Hepatocyte (in vitro differentiated cells): ENCODE data around the gene ZNF483. TPM values are rescaled to one million over a fixed set of nuclear protein-coding genes. Genes with fewer than 3 reads are reported as not detected.
A peak's percentile ranks its signal among the peaks of the same experiment; 100 is the strongest.

ENCODE experiments used
- DNase-seq: peaks from one replicate; pipeline ENCODE4 v3.0.0-alpha.2; 2016; ENCODE audit warnings: low spot score
- H2AFZ ChIP-seq: fragments of 200-600 bp; sonication (generic); 2 replicates; pipeline ENCODE4 v1.6.0; 2016; ENCODE audit warnings: antibody characterized with exemption, mild to moderate bottlenecking
- H3K27ac ChIP-seq: fragments of 200-600 bp; sonication (generic); 2 replicates; pipeline ENCODE4 v1.5.1; 2016; ENCODE audit warnings: mild to moderate bottlenecking
- H3K27me3 ChIP-seq: fragments of 200-600 bp; sonication (generic); 2 replicates; pipeline ENCODE4 v1.6.1; 2016
- H3K36me3 ChIP-seq: fragments of 200-600 bp; sonication (generic); replicated peaks from 2 replicates; pipeline ENCODE4 v1.5.1; 2016; ENCODE audit warnings: low read depth; ENCODE audit not compliant: insufficient read depth
- H3K4me1 ChIP-seq: fragments of 200-600 bp; sonication (generic); 2 replicates; pipeline ENCODE4 v1.5.1; 2016; ENCODE audit warnings: mild to moderate bottlenecking, moderate library complexity; ENCODE audit not compliant: insufficient read depth
- H3K4me2 ChIP-seq: fragments of 200-600 bp; sonication (generic); 2 replicates; pipeline ENCODE4 v1.6.0; 2016
- H3K4me3 ChIP-seq: fragments of 200-600 bp; sonication (generic); 2 replicates; pipeline ENCODE4 v1.5.1; 2016; ENCODE audit warnings: mild to moderate bottlenecking
- H3K79me2 ChIP-seq: fragments of 200-600 bp; sonication (generic); 2 replicates; pipeline ENCODE4 v1.6.0; 2017; ENCODE audit warnings: mild to moderate bottlenecking
- H3K9me2 ChIP-seq: fragments of 200-600 bp; sonication (generic); replicated peaks from 2 replicates; pipeline ENCODE4 v1.6.0; 2017; ENCODE audit warnings: mild to moderate bottlenecking; ENCODE audit not compliant: insufficient read depth
- H3K9me3 ChIP-seq: fragments of 200-600 bp; sonication (generic); 2 replicates; pipeline ENCODE4 v1.5.1; 2016; ENCODE audit warnings: low read depth, mild to moderate bottlenecking
- H4K20me1 ChIP-seq: fragments of 200-600 bp; sonication (generic); 2 replicates; pipeline ENCODE4 v1.6.0; 2016; ENCODE audit warnings: mild to moderate bottlenecking; ENCODE audit not compliant: insufficient read depth, poor library complexity, severe bottlenecking
- CTCF ChIP-seq: fragments of 200-600 bp; sonication (generic); IDR thresholded peaks from 2 replicates; pipeline ENCODE4 v1.5.1; 2016; ENCODE audit warnings: antibody characterized with exemption, mild to moderate bottlenecking; ENCODE audit not compliant: poor library complexity
- EZH2 ChIP-seq: fragments of 200-600 bp; sonication (generic); IDR thresholded peaks from 2 replicates; pipeline ENCODE4 v1.6.1; 2016; ENCODE audit warnings: antibody characterized with exemption, mild to moderate bottlenecking, borderline replicate concordance
- EZH2phosphoT487 ChIP-seq: fragments of 200-600 bp; sonication (generic); IDR thresholded peaks from one replicate; pipeline ENCODE4 v1.6.1; 2018; ENCODE audit warnings: antibody characterized with exemption, mild to moderate bottlenecking, low read depth, moderate library complexity; ENCODE audit not compliant: unreplicated experiment, severe bottlenecking
- WGBS: methylation state at CpG from one replicate; pipeline ENCODE4 v1.1.6; 2016; ENCODE audit warnings: low lambda C conversion rate; ENCODE audit errors: missing lambda C conversion rate; 5-methylcytosine and 5-hydroxymethylcytosine counted together
- polyA plus RNA-seq: library from polyadenylated mRNA; unstranded; fragments of >200 nt; fragmentation: Nextera tagmentation; extraction: Ambion mirVana; gene quantifications from 2 replicates; pipeline ENCODE4 v1.2.1, GENCODE V29; 2016
- total RNA-seq: library from RNA; depleted of rRNA; stranded (reverse); fragments of >200 nt; gene quantifications from 2 replicates; pipeline ENCODE4 v1.2.3, GENCODE V29; 2014

Gene ZNF483
- total RNA-seq: 4.4 and 4.6 TPM in 2 replicates
- polyA plus RNA-seq: 0.29 and 0.87 TPM in 2 replicates

GRCh38 chr9:111525056-111525977 lies at the start of gene ZNF483:
TSS of gene ZNF483 (plus strand) at chr9:111525179. CDS start at chr9:111527396, 2,217 bp downstream.
- 3% methylated on average over 61 of the region's 66 CpGs for WGBS
- Histone ChIP-seq H3K79me2 (peaks cover 2% of the 10 kb centered on the region), H3K4me3 (peak within 1 kb of the TSS; percentile 81), H2AFZ (peak within 1 kb of the TSS; percentile 70), H4K20me1 (no peaks in the 10 kb centered on the region), H3K4me2 (peak within 1 kb of the TSS; percentile 87), H3K9me2 (no peaks in the 10 kb centered on the region), H3K27ac (peak within 1 kb of the TSS; percentile 17), H3K36me3 (no peaks in the 10 kb centered on the region), H3K4me1 (no peaks in the 10 kb centered on the region), H3K9me3 (no peaks in the 10 kb centered on the region), H3K27me3 (no peaks in the 10 kb centered on the region)
- DNase-seq: peak; percentile 90
- no peak for TF ChIP-seq CTCF
- no peak for TF ChIP-seq EZH2phosphoT487
- TF ChIP-seq EZH2: no peak

- Histone ChIP-seq H3K36me3 (no peaks in the 10 kb centered on the region), H2AFZ (no peak overlapping the region), H3K79me2 (peaks cover 100% of the 10 kb centered on the region), H3K4me1 (no peaks in the 10 kb centered on the region), H3K27me3 (no peaks in the 10 kb centered on the region), H3K9me2 (no peaks in the 10 kb centered on the region), H3K27ac (no peak overlapping the region), H3K4me3 (no peak overlapping the region), H3K9me3 (no peaks in the 10 kb centered on the region), H4K20me1 (peaks cover 78% of the 10 kb centered on the region), H3K4me2 (no peak overlapping the region)
- 93% methylated on average over 2 of the region's 2 CpGs for WGBS
- no peak for DNase-seq
- TF ChIP-seq EZH2phosphoT487 (no peak), CTCF (no peak)
Observed at GRCh38 chr9:111475195-111475594, 49.8 kb upstream of the ZNF483 start.

- WGBS: 88% methylated on average over 3 of the region's 3 CpGs
- Histone ChIP-seq H3K9me3 (no peaks in the 10 kb centered on the region), H3K4me2 (no peak overlapping the region), H2AFZ (no peak overlapping the region), H3K27me3 (no peaks in the 10 kb centered on the region), H3K4me3 (no peak overlapping the region), H3K4me1 (peaks cover 11% of the 10 kb centered on the region), H3K79me2 (peaks cover 92% of the 10 kb centered on the region), H3K9me2 (no peaks in the 10 kb centered on the region), H4K20me1 (peaks cover 70% of the 10 kb centered on the region), H3K36me3 (no peaks in the 10 kb centered on the region), H3K27ac (no peak overlapping the region)
- no peak for TF ChIP-seq EZH2phosphoT487
- TF ChIP-seq EZH2: no peak
- no peak for TF ChIP-seq CTCF
- no peak for DNase-seq
Observed at GRCh38 chr9:111477677-111478076, 47.3 kb upstream of the ZNF483 start.
